ENCODE measurements around the gene PRB4.

DNA sequence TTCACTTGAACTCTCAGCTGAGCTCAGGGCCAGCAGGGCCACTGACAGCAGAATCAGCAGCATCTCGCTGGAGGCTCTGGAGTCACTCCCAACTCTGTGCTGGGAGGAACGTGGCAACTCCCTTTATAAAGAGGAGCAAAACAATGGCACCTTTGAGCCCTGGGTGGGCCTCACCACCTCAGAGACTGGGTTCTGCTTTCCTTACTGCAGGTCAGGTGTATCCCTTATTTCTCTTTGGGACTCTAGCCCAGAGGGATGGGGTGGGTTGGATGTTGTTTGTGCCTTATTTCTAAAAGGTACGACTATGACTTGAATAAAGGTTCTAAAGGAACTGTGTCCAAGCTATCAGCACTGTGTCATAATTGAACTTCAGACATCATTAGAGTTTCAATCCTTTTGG lies at the start of gene PRB4:
- no peak for TF ChIP-seq EZH2 (IDR thresholded peaks at IDR 0.05; ENCODE audit: borderline replicate concordance, low read depth, low read length, severe bottlenecking)
- TF ChIP-seq, protein P1, sequence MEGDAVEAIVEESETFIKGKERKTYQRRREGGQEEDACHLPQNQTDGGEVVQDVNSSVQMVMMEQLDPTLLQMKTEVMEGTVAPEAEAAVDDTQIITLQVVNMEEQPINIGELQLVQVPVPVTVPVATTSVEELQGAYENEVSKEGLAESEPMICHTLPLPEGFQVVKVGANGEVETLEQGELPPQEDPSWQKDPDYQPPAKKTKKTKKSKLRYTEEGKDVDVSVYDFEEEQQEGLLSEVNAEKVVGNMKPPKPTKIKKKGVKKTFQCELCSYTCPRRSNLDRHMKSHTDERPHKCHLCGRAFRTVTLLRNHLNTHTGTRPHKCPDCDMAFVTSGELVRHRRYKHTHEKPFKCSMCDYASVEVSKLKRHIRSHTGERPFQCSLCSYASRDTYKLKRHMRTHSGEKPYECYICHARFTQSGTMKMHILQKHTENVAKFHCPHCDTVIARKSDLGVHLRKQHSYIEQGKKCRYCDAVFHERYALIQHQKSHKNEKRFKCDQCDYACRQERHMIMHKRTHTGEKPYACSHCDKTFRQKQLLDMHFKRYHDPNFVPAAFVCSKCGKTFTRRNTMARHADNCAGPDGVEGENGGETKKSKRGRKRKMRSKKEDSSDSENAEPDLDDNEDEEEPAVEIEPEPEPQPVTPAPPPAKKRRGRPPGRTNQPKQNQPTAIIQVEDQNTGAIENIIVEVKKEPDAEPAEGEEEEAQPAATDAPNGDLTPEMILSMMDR (IDR thresholded peaks at IDR 0.05; ENCODE audit: borderline replicate concordance, extremely low read depth, low read length, poor library complexity, severe bottlenecking): no peak
